ENCODE measurements around the gene GBF1.

Gene GBF1

DNA sequence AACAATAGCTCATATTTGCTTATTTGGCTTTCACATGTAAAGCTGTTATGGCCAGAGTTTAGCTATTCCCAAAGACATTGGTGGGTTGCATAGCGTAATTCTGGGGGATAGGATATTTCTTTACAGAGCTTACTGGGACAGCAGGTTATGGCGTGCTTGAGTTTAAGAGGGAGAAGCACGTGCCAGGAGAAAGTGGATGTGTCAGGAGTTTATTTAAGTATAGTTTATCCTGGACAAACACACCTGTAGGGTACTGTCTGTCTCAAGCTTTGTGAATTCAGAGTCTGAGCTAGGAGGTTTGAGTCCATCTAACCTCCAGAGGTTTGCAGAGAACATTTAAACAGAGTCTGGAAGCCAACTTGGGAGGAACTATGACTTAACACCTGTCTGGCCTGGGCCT is 21.3 kb downstream of the GBF1 start:
- no peak for DNase-seq (ENCODE audit: low read depth, low spot score)

DNA sequence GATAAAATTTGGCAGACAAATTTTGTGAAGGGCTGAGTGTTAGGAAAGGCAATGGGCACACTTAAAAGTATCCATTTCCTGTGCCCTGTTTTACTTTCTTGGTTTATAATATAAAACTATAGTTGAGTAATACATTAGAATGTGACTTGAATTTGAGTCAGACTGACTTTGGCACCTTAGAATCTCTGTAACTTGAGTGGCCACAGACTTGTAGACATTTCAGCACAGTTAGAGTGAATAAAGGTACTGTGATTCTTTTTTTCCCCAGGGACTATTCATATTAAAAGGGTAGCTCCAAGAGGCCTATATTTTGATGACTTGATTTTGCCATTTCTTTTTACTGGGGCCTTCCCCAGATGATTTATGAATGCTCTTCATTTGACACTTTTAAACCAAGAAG is 22.4 kb downstream of the GBF1 start:
- DNase-seq (ENCODE audit: low read depth, low spot score), result no peak

DNA sequence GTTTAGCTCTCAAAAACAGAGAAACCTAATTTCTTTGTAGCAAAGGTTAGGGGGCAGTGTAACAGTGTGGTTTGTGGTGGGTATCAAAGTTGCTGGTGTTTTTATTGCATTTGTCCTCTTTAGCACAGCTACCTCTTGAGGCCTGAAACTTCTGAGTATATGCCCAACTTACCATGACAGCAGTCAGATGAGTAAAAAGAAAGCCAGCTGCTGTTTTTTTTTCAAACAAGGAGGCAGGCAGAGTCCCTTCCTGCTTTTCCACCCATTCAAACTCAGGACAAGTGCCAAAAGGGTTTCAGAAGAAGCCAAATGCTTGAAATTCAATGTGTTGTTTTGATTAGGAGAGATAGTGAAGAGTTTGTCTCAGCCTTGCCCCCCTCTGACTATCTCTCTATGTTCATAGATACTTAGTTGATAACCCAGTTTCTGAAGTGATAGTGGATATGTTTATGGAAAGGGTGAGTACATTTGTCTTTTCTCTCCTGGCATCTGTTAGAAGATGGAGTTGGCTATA is 23.1 kb downstream of the GBF1 start:
- DNase-seq (ENCODE audit: low read depth, low spot score), result no peak

DNA sequence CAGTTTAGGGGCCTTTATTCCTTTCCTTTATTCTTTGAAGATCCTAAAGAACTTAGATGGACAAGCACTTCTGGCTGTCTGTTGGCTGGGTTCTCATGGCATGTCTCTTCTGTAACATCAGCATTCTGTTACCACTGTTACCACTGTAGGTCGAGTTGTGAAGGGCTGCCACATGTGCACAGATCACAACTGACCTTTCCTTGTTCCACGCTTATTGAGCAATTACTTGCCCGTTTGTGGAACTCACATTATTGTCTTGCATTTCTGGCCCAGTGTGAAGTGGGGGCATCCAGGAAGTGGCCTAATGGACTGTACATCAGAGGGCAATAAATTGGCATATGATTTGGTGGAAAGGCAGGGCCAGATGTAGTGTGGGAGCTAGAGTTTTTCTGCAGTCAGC is 23.7 kb downstream of the GBF1 start:
- no peak for DNase-seq (ENCODE audit: low read depth, low spot score)

DNA sequence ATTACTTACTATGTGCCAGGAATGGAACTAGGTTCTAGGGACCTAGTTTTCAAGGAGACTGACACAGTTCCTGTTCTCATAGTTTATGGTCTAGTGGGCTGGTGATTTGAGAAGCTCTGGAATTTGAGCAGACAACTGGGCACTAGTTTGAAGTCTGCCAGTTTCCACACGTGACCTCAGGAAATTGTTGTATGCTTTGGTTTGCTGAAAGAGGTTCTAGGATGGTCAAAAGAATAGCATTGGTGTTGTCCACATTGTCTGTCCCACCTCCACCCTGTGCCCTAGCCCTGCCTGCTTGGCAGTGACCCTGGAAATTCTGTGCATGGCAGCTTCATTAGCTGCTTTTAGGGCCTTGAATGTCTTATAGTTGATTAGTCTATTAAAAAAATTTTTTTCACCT is 28.7 kb downstream of the GBF1 start:
- DNase-seq (ENCODE audit: low read depth, low spot score), result no peak

DNA sequence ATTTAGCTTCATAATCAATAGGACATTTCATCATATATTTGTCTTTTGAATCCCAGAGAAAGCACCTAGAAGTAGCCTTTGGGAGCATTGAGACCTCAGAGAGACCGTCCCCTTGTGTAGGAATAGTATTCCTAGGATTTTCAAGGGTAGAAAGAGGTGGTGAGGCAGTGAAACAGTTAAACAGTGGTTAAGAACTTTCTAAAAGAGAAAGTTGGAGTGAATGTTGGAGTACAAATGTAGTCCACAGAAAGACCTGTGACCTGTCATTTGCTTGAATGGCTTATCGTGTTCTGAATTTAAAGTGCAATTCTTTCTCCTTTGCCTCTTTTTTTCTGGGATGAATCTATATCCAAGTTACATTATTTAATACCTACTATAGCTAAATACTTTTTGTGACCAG is 30.0 kb downstream of the GBF1 start:
- no peak for DNase-seq (ENCODE audit: low read depth, low spot score)

DNA sequence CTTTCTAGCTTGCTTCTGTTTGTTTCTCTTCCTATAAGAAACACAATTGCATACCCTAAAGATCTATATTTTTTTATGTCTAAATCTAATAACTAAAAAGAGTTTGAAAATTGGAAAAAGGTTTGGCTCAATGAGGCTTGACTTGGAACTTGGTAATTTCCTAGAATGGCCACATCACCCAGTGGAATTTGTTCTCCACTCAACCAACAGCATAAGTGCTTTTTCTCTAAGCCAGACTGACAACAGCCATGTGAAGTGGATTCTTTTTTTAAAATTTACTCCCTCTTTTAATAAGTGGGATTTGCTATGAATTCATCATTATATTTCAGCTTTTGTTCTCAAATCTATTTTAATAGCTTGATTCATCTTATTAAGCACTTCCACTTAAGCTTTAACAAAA is 33.8 kb downstream of the GBF1 start:
- no peak for DNase-seq (ENCODE audit: low read depth, low spot score)

DNA sequence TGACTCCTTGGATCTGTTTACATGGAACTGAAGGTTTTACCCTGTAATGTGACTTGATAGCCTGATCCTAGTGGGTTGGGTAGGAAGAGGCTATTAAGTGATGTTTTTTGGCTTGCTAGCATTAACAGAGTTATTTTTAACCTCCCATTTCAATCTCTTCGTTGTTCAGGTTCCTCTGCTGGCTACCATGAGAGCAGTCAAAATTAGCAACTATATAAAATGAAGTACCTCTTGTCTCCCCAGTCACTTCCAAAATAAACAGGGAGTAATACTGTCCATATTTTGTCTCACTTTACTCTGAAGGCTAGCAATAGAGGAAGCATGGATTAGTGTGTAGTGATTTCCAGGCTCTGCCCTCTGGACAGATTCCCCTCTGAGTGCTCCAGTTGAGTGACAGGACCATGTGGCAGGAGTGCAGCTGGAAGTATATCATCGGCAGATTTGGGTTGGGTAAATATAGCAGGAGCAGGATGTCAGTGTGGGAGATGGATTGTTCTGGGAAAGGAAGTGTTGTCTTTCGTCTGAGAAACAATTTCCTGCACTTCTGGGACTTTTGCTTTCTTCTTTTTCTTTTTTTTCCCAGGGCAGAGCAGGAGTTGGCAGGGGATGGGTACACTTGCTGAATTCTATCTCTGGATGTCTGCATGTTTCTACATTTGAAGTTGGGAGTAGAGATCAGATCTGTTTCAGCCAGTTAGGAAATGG is 35.2 kb downstream of the GBF1 start:
- no peak for DNase-seq (ENCODE audit: low read depth, low spot score)

DNA sequence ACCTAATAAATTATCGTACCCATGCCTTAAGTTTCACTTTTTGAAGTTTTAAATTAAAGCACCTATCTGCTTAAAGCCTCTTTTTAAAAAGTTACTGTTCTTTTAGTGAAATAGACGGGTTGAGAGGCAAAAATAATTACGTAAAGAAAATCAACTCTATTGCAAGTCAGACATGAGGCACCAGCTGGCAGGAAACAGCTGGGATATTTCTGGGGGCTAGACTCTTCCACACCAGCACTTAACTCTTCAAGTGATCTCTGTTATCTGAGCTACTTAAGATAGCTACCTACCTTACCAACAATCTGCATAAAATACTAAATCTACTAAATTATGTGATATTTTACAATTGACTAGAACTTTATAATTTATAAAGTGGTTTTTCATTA is 35.8 kb downstream of the GBF1 start:
- DNase-seq (ENCODE audit: low read depth, low spot score), result no peak

DNA sequence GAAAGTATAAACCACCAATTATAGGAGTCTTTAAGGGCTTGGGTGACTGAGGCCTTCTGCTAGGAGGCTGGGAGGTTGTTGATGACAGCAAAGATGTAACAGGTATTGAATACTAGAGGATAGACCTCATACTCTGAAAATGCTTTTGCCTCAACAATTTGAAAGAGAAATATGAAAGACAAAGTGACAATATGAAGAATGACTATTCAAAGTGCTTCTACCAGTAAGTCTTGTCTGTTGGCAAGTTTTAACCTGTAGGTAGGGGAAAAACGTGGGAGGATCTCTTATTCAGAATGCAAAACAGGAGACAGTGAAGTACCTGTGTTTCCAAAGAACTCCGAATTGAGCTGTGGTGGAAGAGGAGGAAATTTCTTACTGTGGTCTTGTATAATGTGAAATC is 38.2 kb downstream of the GBF1 start:
- DNase-seq (ENCODE audit: low read depth, low spot score), result no peak

DNA sequence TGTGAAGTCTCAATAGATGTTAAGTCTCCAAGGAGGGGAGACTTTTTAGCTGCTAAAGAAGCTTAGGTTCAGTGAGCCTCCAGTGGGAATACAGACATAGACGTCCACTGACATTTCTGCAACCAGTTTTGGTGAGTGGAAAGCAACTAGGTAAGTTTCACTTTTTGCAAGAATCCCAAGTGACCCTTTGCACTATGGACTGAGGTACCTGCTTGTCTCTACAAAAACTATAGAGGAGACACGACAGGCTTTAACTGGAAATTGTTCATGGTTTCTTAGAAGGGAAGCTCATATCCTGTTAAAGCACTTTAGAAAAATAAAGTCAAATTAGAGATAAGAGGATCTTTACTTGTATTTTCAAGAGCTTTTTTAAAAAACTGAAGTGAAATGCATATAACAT is 38.6 kb downstream of the GBF1 start:
- no peak for DNase-seq (ENCODE audit: low read depth, low spot score)

DNA sequence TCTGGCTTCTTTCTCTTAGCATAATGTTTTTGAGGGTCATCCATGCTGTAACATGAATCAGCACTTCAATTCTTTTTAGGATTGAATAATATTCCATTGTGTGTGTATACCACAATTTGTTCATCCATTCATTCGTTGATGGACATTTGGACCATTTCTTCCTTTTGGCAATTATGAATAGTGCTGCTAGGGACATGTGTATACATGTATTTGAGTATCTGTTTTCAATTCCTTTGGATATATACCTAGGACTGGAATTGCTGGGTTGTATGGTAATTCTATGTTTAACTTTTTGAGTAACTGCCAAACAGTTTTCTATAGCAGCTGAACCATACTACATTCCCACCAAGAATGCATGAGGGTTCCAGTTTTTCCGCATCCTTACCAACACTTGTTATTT is 39.2 kb downstream of the GBF1 start:
- no peak for DNase-seq (ENCODE audit: low read depth, low spot score)

DNA sequence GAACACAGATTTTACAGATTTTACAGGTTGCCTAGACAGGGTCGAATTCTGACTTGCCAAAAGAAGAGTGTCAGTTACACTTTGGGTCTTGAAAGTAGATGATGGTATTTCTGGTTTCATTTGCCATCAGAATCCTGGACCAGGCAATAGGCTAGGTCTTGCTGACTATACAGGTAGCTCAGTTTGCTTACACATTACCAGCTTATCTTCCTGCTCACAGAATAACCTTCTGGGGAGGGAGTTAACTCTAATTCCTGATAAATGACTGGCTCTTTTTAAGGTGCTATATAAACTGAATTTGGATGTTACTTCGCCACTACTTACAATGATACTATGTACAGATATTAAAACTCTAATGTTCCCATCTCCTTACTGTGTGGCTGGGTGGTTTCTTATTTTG is 39.8 kb downstream of the GBF1 start:
- no peak for DNase-seq (ENCODE audit: low read depth, low spot score)

DNA sequence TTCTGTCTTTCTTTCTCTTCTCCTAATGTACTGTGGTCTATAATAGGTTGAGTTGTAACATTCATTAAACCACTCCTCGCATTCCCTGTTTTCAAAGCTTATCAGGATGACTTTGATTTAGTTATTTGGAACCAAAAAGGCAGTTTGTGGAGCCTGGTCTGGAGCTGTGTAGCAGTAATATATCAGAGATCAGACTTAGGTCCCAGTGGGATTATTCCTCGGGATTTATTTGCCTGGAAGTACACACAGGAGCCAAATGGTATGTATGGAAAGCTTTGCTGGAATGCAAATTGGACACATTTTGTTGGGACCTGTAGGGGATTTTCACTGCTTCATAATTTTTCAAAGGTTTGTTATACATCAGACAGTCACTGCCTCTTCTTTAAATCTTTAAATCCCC is 40.9 kb downstream of the GBF1 start:
- no peak for DNase-seq (ENCODE audit: low read depth, low spot score)

DNA sequence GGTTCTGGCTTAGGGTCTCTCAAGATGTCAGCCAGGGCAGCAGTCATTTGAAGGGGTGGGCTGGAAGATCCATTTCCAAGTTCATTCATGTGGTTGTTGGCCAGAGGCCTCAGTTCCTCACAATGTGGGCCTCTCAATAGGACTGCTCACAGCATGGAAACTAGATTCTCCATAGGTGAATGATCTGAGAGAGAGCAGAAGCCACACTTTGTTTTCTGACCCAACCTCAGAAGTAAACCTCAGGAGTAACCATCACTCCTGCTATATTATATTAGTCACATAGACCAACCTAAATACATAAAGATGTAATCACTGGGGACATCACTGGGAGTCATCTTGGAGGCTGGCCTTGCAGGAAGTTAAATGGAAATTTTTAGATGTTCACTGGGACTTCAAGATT is 42.2 kb downstream of the GBF1 start:
- DNase-seq (ENCODE audit: low read depth, low spot score), result no peak

DNA sequence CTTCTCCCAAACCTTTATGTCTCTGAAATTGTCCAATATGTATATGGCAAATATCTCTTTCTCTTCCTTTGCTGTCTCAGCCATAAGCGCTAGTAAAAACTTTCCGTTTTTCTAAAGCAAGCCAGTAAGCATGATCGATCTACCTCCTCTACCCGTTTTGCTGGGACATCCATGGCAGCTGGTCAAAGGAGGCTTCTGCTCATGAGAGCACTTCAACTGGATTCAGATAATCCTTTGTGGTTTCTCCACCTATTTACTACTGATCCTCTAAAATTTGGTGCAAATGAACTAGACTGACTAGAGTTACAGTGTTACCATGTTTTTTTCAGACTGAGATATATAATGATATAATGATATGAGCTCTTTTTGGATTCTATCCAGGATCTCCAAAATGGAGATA is 42.7 kb downstream of the GBF1 start:
- no peak for DNase-seq (ENCODE audit: low read depth, low spot score)

DNA sequence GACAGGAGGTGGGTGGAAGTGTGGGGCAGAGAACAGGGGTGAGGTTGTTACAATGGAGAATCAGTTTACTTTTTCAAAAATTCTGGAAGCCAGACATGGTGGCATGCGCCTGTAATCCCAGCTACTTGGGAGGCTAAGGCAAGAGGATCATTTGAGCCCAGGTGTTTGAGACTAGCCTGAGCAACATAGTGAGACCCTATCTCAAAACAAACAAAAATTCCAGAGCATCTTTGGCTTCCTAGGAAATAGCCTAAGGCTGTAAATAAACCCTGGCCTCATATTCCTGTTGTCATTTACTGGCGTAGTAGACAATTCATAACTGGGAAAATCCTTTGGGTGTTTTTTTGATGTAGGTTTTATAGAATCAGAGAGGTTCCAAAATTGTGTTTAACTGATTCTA is 44.0 kb downstream of the GBF1 start:
- DNase-seq (ENCODE audit: low read depth, low spot score), result no peak

DNA sequence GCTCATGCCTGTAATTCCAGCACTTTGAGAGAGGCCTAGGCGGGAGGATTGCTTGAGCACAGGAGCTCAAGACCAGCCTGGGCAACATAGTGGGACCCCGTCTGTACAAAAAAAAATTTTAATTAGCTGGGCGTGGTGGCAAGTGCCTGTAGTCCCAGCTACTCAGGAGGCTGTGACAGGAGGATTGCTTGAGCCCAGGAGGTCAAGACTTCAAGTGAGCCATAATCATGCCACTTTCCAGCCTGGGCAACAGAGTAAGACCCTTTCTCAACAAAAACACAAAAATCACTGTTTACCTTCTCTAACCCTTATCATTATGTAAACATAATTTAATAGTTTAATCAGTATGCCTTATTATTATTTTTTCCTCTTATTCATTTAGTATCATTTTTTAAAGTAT is 44.5 kb downstream of the GBF1 start:
- DNase-seq (ENCODE audit: low read depth, low spot score), result no peak

DNA sequence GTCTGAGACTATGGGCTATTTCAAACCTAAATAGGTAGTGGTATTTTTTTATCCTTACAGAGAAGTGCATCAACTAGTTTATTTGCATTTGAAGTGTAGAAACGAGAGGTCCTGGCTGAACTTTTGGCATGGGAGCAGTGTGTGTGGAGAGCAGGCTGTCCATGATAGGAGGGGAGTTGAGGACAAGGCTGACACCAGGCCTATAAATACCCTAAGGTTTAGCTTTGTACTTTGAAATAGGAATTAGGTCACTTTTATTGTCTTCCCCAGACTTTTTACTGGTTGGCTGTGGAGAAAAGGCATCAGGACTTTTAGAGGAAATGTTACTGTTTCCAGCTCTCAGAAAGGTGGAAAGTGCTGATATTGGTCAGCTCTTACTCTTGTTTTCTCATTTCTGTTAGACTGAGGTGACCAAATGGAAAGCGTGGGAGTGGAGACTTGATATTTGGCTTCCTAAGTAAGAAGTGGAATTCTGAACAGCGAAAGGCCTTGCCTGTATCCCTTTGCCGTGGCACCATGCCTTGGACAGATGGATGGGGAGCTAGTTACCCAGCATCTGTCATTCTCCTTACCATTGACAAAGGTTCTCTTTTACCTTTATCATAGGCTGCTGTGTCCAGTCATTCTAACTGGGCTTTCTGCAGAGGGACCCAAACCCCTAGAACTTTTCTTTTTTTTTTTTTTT is 46.0 kb downstream of the GBF1 start:
- DNase-seq (ENCODE audit: low read depth, low spot score), result no peak

DNA sequence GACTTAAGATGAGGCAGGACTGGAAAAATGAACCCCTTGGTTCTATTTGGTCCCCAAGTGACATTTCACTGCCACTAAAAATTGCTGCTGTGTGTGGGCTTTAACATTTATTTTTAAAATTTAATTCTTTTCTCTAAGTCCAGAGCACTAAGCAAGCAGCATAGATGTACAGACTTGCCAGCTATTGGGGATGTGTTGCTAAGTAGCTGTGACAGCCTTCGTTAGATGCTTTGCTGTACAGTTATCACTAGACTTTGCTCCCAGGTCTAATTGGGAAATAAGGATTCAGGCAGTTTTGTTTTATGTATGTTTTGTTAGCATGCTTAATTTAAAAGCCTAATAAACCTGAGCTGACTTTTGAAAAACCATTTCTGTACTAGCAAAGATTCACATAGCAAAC is 51.8 kb downstream of the GBF1 start:
- no peak for DNase-seq (ENCODE audit: low read depth, low spot score)

DNA sequence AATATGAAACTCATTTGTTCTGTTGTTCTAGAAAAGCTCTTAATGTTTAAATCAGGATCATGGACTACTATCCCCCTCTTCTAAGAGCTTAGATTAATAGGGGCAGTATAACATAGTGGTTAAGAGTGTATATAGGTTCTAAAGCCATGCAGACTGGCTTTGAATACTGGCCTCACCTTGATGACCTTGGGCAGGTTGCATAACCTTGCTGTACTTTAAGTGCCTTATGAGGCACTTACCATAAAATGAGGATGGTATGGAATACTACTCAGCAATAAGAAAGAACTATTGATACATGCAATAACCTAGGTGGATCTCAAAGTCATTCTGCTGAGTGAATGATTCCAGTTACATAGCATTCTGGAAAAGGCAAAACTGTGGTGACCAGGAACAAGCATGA is 53.6 kb downstream of the GBF1 start:
- DNase-seq (ENCODE audit: low read depth, low spot score), result no peak

DNA sequence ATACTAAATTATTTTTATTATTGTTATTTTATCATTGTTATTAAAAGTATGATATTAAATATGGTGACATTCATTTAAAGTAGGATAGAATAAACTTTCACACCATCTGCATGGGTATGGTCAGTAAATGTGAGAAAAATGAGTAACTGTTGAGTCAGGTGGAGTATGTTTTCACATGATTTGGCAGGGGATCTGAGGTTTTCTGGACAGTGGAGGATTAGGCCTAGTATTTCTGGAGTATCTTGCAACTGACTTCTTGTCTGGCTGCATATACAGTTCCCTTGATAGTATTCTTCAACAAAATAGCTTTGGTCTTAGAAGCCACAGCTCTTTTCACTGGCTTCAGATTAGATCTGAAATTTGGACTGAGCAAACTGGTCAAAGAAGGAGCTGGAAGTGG is 54.5 kb downstream of the GBF1 start:
- no peak for DNase-seq (ENCODE audit: low read depth, low spot score)

DNA sequence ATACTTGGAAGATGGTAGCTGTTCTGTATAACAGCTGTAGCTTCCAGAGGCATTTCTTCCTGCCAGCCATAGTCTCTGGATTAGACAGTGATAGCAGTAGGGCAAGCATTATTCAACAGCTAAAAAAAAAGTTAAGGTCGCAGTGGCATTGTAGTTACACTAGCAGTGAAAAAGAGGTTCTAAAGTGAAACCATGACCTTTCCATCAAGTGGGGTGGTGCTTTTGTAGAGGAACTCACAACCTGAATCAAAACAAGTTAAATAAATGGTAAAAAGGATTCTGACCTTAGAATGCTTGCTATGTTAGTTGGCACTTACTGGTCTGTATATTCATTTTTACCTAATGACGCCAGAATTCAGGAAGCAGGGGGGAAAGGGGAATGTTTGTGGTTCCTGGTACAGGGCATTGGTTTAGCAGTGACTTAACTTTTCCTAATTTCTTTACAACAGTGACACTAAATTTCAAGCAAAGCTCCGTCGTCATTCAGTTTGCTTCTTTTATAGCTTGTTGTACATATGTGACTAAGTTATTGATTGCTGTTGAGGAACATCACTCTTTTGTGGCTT is 55.0 kb downstream of the GBF1 start:
- no peak for DNase-seq (ENCODE audit: low read depth, low spot score)
